HG02943 (cell line): ENCODE data around the gene MAML2.

ENCODE experiments used
- ATAC-seq: cut with Tn5 transposase; IDR thresholded peaks from one replicate; pipeline ENCODE4 v1.9.1; 2021; ENCODE audit warnings: mild to moderate bottlenecking, low read depth, moderate library complexity; ENCODE audit not compliant: unreplicated experiment

MAML2 gene

GRCh38 chr11:96167203-96167758, 175.7 kb downstream of the MAML2 start:
- no peak for ATAC-seq

- ATAC-seq = no peak
These were observed 180.0 kb downstream of the MAML2 start for GRCh38 chr11:96162816-96163499.

- ATAC-seq = no peak
These were observed 181.5 kb downstream of the MAML2 start for GRCh38 chr11:96161307-96162089.

GRCh38 chr11:96160732-96161306, 182.2 kb downstream of the MAML2 start:
- ATAC-seq = no peak

GRCh38 chr11:96159968-96160367, 183.0 kb downstream of the MAML2 start:
- ATAC-seq = no peak

GRCh38 chr11:96158126-96158525, 184.9 kb downstream of the MAML2 start:
- no peak for ATAC-seq

GRCh38 chr11:96157517-96157873, 185.5 kb downstream of the MAML2 start:
- no peak for ATAC-seq

GRCh38 chr11:96156379-96156722, 186.6 kb downstream of the MAML2 start:
- ATAC-seq = peak; percentile 9

GRCh38 chr11:96155627-96156378, 187.2 kb downstream of the MAML2 start:
- peak; percentile 45 for ATAC-seq

GRCh38 chr11:96154802-96155520, 188.0 kb downstream of the MAML2 start:
- ATAC-seq = no peak

- no peak for ATAC-seq
These were observed 190.4 kb downstream of the MAML2 start for GRCh38 chr11:96152623-96153022.

- no peak for ATAC-seq
These were observed 191.5 kb downstream of the MAML2 start for GRCh38 chr11:96151501-96151900.

- ATAC-seq = no peak
These were observed 192.4 kb downstream of the MAML2 start for GRCh38 chr11:96150609-96151008.

- ATAC-seq = no peak
These were observed 193.0 kb downstream of the MAML2 start for GRCh38 chr11:96149743-96150555.

GRCh38 chr11:96147906-96148486, 195.0 kb downstream of the MAML2 start:
- no peak for ATAC-seq

- no peak for ATAC-seq
These were observed 195.8 kb downstream of the MAML2 start for GRCh38 chr11:96147186-96147585.

- no peak for ATAC-seq
These were observed 196.2 kb downstream of the MAML2 start for GRCh38 chr11:96146765-96147164.

- no peak for ATAC-seq
These were observed 197.8 kb downstream of the MAML2 start for GRCh38 chr11:96145163-96145585.

GRCh38 chr11:96144553-96144952, 198.4 kb downstream of the MAML2 start:
- no peak for ATAC-seq
